NCI-H2029 (cell line): ENCODE measurements around the gene IQGAP3.

Source experiments
- DNase-seq: peaks from one replicate; lab custom pipeline; 2025; lab: John Stamatoyannopoulos, UW

The IQGAP3 gene

GRCh38 chr1:156510709-156511108, 61.7 kb downstream of the IQGAP3 start:
- peak; percentile 32 for DNase-seq

GRCh38 chr1:156509424-156510034, 62.8 kb downstream of the IQGAP3 start:
- DNase-seq = no peak

- DNase-seq = no peak
Observed at GRCh38 chr1:156508955-156509234, 63.5 kb downstream of the IQGAP3 start.

GRCh38 chr1:156508205-156508954, 64.0 kb downstream of the IQGAP3 start:
- no peak for DNase-seq

- DNase-seq = no peak
Observed at GRCh38 chr1:156506450-156506849, 65.9 kb downstream of the IQGAP3 start.

GRCh38 chr1:156505679-156506298, 66.6 kb downstream of the IQGAP3 start:
- no peak for DNase-seq

GRCh38 chr1:156504821-156505678, 67.3 kb downstream of the IQGAP3 start:
- DNase-seq = peak; percentile 97

- DNase-seq = peak; percentile 45
Observed at GRCh38 chr1:156504438-156504813, 67.9 kb downstream of the IQGAP3 start.

- no peak for DNase-seq
Observed at GRCh38 chr1:156503698-156504437, 68.5 kb downstream of the IQGAP3 start.

- DNase-seq = peak; percentile 38
Observed at GRCh38 chr1:156502894-156503697, 69.3 kb downstream of the IQGAP3 start.

GRCh38 chr1:156502391-156502893, 69.9 kb downstream of the IQGAP3 start:
- no peak for DNase-seq

- peak; percentile 94 for DNase-seq
Observed at GRCh38 chr1:156500793-156501506, 71.4 kb downstream of the IQGAP3 start.

- no peak for DNase-seq
Observed at GRCh38 chr1:156500543-156500792, 71.9 kb downstream of the IQGAP3 start, which contains the start of gene MEF2D. MEF2D (minus strand) TSS chr1:156500775; CDS start chr1:156483292, 17,483 bp downstream.

- DNase-seq = no peak
Observed at GRCh38 chr1:156499842-156500542, 72.4 kb downstream of the IQGAP3 start.

GRCh38 chr1:156499194-156499841, 73.0 kb downstream of the IQGAP3 start:
- DNase-seq = no peak

GRCh38 chr1:156498432-156499193, 73.8 kb downstream of the IQGAP3 start:
- DNase-seq = no peak

- DNase-seq = no peak
Observed at GRCh38 chr1:156497743-156498431, 74.5 kb downstream of the IQGAP3 start.
